Activated CD4-positive, alpha-beta T cell treated with anti-CD3 and anti-CD28 coated beads for 4 hours (primary cell): Measurements from ENCODE around the gene CLDN10.
"Not testable (repeated sequence)": the region's sequence is repeated elsewhere in the genome, so short reads cannot be mapped to it uniquely, and the experiment has no call there.

ENCODE experiments used
- DNase-seq, 2 donors: peaks; one replicate each; pipeline ENCODE4 v3.0.0-alpha.2; 2020

Gene CLDN10

GRCh38 chr13:95552539-95553441 lies at the start of gene CLDN10:
CLDN10 (plus strand) TSS chr13:95552720; CDS start chr13:95552754, 34 bp downstream.
- no peak for DNase-seq

GRCh38 chr13:95503662-95504061 lies 48.9 kb upstream of the CLDN10 start:
- no peak for DNase-seq

GRCh38 chr13:95505265-95505664 lies 47.3 kb upstream of the CLDN10 start:
- DNase-seq = no peak

- no peak for DNase-seq
These were observed 46.5 kb upstream of the CLDN10 start for GRCh38 chr13:95505986-95506385.

- no peak for DNase-seq
These were observed 44.5 kb upstream of the CLDN10 start for GRCh38 chr13:95507991-95508390.

GRCh38 chr13:95508996-95509395 lies 43.5 kb upstream of the CLDN10 start:
- no peak for DNase-seq

- DNase-seq = no peak
These were observed 42.8 kb upstream of the CLDN10 start for GRCh38 chr13:95509521-95510310.

GRCh38 chr13:95510950-95511349 lies 41.6 kb upstream of the CLDN10 start:
- no peak for DNase-seq

- DNase-seq = no peak
These were observed 40.1 kb upstream of the CLDN10 start for GRCh38 chr13:95512424-95512823.

GRCh38 chr13:95512957-95513356 lies 39.6 kb upstream of the CLDN10 start:
- no peak for DNase-seq

GRCh38 chr13:95515606-95516005 lies 36.9 kb upstream of the CLDN10 start:
- DNase-seq = not testable (repeated sequence)

- no peak for DNase-seq
These were observed 36.5 kb upstream of the CLDN10 start for GRCh38 chr13:95516021-95516420.

GRCh38 chr13:95516492-95516891 lies 36.0 kb upstream of the CLDN10 start:
- DNase-seq = no peak

- DNase-seq = no peak
These were observed 28.9 kb upstream of the CLDN10 start for GRCh38 chr13:95523598-95523997.

GRCh38 chr13:95524264-95524901 lies 28.1 kb upstream of the CLDN10 start:
- DNase-seq = no peak

- no peak for DNase-seq
These were observed 24.6 kb upstream of the CLDN10 start for GRCh38 chr13:95527955-95528354.

- DNase-seq = no peak
These were observed 22.3 kb upstream of the CLDN10 start for GRCh38 chr13:95530178-95530577.

GRCh38 chr13:95533545-95534160 lies 18.9 kb upstream of the CLDN10 start:
- no peak for DNase-seq

- DNase-seq = no peak
These were observed 17.3 kb upstream of the CLDN10 start for GRCh38 chr13:95535243-95535642.

- no peak for DNase-seq
These were observed 15.8 kb upstream of the CLDN10 start for GRCh38 chr13:95536632-95537241.

- DNase-seq = no peak
These were observed 11.6 kb upstream of the CLDN10 start for GRCh38 chr13:95540888-95541287.

GRCh38 chr13:95541308-95541707 lies 11.2 kb upstream of the CLDN10 start:
- DNase-seq = no peak
